ENCODE measurements around the gene TRUB1. TPM values are rescaled to one million over a fixed set of nuclear protein-coding genes. Genes with fewer than 3 reads are reported as not detected.

TRUB1 gene
- polyA plus RNA-seq, 1 of the 3 experiments (the other 2 are of a cell fraction) = 9.9 TPM

DNA sequence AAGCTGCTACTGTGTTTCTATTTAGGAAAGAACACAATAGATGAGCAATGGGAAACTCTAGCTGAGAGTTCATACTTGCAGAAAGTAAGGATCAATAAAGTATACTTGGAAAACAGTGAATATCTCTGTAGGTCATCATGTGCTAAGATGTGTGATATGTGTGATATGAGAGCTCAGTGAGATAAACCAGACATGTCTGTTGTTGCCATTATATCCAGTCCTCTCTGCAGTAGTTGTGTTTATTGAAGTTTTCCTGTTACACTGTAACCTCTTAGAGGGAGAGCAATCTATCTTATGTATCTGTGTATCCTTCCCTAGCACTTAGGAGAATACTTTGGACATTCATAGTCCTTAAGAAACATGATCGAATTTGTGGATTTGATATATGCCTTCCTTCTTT is 19.1 kb downstream of the TRUB1 start:
- CTCF ChIA-PET = interaction anchor here (0.6 to 2.8 kb wide), 6 partner anchors 12 to 152 kb away, joined by 3 to 8 read pairs (median 3); partner anchors contain the start of gene FHIP2A
- POLR2A ChIA-PET = interaction anchor here (1.9 kb wide), 1 partner anchor 19 kb away, joined by 8 read pairs; the partner anchor contains the start of gene TRUB1
- Histone ChIP-seq H3K27me3 (ENCODE audit: insufficient read depth) (no peaks in the 10 kb centered on the region), H3K9me3 (no peaks in the 10 kb centered on the region), H3K27ac (ENCODE audit: low read depth in 2 of 2, low read length in 1 of 2) (peak overlapping the region in 1 of 2 experiments; percentile 64; a peak in 2 of 4 replicates), H3K36me3 (replicated peaks in 1 of 2; ENCODE audit: control insufficient read depth in 1 of 2, insufficient read depth in 2 of 2, low read length in 1 of 2) (peaks cover 37 to 44% of the 10 kb centered on the region in 2 experiments), H3K9ac (no peak overlapping the region), H3K4me2 (no peak overlapping the region), H3K4me1 (ENCODE audit: control insufficient read depth in 1 of 2, insufficient read depth in 2 of 2, low read depth in 1 of 2, low read length in 1 of 2) (peaks cover 0 to 18% of the 10 kb centered on the region in 2 experiments; a peak in 2 of 4 replicates), H3K9me2 (no peaks in the 10 kb centered on the region), H3K79me2 (ENCODE audit: insufficient read depth) (peaks cover 16% of the 10 kb centered on the region), H4K20me1 (ENCODE audit: insufficient read depth) (0 out of 2 replicates have a peak, but pooled peaks cover 3% of the 10 kb centered on the region), H3F3A (replicated peaks; ENCODE audit: insufficient read depth) (peaks cover 3% of the 10 kb centered on the region), H2AFZ (ENCODE audit: low read depth) (no peak overlapping the region), H3K4me3 (ENCODE audit: low read depth in 2 of 2, low read length in 1 of 2) (no peak overlapping the region)
- peak; percentile 36 for DNase-seq
- WGBS (ENCODE audit: low lambda C conversion rate) = 14% methylated on average over 1 of the region's 1 CpG
- no peak for TF ChIP-seq USF2 (IDR thresholded peaks at IDR 0.05; ENCODE audit: borderline replicate concordance, low read depth, low read length)
- TF ChIP-seq, protein P1, sequence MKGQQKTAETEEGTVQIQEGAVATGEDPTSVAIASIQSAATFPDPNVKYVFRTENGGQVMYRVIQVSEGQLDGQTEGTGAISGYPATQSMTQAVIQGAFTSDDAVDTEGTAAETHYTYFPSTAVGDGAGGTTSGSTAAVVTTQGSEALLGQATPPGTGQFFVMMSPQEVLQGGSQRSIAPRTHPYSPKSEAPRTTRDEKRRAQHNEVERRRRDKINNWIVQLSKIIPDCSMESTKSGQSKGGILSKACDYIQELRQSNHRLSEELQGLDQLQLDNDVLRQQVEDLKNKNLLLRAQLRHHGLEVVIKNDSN (IDR thresholded peaks at IDR 0.05; ENCODE audit: borderline replicate concordance, low read depth) = no peak
- no peak for TF ChIP-seq RAD21 (IDR thresholded peaks at IDR 0.05; ENCODE audit: low read length)
- no peak for TF ChIP-seq NRF1 (IDR thresholded peaks at IDR 0.05; ENCODE audit: low read depth, low read length)
- TF ChIP-seq RCOR1 (IDR thresholded peaks at IDR 0.05; ENCODE audit: low read length) = peak; percentile 53; the same call in 1 of the 2 replicates
- TF ChIP-seq RXRA (IDR thresholded peaks at IDR 0.05; ENCODE audit: borderline replicate concordance, low read depth) = no peak
- TF ChIP-seq CHD2 (IDR thresholded peaks at IDR 0.05; ENCODE audit: low read length, partially characterized antibody) = peak; percentile 18
- no peak for TF ChIP-seq FOXM1 (IDR thresholded peaks at IDR 0.05; ENCODE audit: low read depth)
- TF ChIP-seq MEF2A (IDR thresholded peaks at IDR 0.05; ENCODE audit: borderline replicate concordance, low read depth) = no peak
- TF ChIP-seq IRF3 (IDR thresholded peaks at IDR 0.05; ENCODE audit: low read depth, low read length) = no peak
- TF ChIP-seq TAF1 (IDR thresholded peaks at IDR 0.05; ENCODE audit: borderline replicate concordance, low read depth, low read length) = no peak
- TF ChIP-seq, protein P2, sequence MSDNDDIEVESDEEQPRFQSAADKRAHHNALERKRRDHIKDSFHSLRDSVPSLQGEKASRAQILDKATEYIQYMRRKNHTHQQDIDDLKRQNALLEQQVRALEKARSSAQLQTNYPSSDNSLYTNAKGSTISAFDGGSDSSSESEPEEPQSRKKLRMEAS (IDR thresholded peaks at IDR 0.05; ENCODE audit: low read depth) = no peak
- TF ChIP-seq, protein P3, sequence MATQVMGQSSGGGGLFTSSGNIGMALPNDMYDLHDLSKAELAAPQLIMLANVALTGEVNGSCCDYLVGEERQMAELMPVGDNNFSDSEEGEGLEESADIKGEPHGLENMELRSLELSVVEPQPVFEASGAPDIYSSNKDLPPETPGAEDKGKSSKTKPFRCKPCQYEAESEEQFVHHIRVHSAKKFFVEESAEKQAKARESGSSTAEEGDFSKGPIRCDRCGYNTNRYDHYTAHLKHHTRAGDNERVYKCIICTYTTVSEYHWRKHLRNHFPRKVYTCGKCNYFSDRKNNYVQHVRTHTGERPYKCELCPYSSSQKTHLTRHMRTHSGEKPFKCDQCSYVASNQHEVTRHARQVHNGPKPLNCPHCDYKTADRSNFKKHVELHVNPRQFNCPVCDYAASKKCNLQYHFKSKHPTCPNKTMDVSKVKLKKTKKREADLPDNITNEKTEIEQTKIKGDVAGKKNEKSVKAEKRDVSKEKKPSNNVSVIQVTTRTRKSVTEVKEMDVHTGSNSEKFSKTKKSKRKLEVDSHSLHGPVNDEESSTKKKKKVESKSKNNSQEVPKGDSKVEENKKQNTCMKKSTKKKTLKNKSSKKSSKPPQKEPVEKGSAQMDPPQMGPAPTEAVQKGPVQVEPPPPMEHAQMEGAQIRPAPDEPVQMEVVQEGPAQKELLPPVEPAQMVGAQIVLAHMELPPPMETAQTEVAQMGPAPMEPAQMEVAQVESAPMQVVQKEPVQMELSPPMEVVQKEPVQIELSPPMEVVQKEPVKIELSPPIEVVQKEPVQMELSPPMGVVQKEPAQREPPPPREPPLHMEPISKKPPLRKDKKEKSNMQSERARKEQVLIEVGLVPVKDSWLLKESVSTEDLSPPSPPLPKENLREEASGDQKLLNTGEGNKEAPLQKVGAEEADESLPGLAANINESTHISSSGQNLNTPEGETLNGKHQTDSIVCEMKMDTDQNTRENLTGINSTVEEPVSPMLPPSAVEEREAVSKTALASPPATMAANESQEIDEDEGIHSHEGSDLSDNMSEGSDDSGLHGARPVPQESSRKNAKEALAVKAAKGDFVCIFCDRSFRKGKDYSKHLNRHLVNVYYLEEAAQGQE (IDR thresholded peaks at IDR 0.05; ENCODE audit: low read depth, low read length) = no peak
- no peak for TF ChIP-seq POLR2AphosphoS5 (IDR thresholded peaks at IDR 0.05; ENCODE audit: low read depth, low read length)
- TF ChIP-seq MXI1 (IDR thresholded peaks at IDR 0.05; ENCODE audit: low read depth, low read length) = no peak
- TF ChIP-seq, protein P4, sequence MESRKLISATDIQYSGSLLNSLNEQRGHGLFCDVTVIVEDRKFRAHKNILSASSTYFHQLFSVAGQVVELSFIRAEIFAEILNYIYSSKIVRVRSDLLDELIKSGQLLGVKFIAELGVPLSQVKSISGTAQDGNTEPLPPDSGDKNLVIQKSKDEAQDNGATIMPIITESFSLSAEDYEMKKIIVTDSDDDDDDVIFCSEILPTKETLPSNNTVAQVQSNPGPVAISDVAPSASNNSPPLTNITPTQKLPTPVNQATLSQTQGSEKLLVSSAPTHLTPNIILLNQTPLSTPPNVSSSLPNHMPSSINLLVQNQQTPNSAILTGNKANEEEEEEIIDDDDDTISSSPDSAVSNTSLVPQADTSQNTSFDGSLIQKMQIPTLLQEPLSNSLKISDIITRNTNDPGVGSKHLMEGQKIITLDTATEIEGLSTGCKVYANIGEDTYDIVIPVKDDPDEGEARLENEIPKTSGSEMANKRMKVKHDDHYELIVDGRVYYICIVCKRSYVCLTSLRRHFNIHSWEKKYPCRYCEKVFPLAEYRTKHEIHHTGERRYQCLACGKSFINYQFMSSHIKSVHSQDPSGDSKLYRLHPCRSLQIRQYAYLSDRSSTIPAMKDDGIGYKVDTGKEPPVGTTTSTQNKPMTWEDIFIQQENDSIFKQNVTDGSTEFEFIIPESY (IDR thresholded peaks at IDR 0.05; ENCODE audit: borderline replicate concordance, low read depth) = no peak
- TF ChIP-seq EP300 (IDR thresholded peaks at IDR 0.05; ENCODE audit: borderline replicate concordance in 1 of 2, low read depth in 1 of 2, low read length in 1 of 2) = peak in 1 of 2 experiments; percentile 80; a peak in 2 of 4 replicates
- no peak for TF ChIP-seq PBX3 (IDR thresholded peaks at IDR 0.05)
- TF ChIP-seq ELF1 (IDR thresholded peaks at IDR 0.05) = no peak
- no peak for TF ChIP-seq NFIC (IDR thresholded peaks at IDR 0.05; ENCODE audit: borderline replicate concordance)
- TF ChIP-seq, protein P5, sequence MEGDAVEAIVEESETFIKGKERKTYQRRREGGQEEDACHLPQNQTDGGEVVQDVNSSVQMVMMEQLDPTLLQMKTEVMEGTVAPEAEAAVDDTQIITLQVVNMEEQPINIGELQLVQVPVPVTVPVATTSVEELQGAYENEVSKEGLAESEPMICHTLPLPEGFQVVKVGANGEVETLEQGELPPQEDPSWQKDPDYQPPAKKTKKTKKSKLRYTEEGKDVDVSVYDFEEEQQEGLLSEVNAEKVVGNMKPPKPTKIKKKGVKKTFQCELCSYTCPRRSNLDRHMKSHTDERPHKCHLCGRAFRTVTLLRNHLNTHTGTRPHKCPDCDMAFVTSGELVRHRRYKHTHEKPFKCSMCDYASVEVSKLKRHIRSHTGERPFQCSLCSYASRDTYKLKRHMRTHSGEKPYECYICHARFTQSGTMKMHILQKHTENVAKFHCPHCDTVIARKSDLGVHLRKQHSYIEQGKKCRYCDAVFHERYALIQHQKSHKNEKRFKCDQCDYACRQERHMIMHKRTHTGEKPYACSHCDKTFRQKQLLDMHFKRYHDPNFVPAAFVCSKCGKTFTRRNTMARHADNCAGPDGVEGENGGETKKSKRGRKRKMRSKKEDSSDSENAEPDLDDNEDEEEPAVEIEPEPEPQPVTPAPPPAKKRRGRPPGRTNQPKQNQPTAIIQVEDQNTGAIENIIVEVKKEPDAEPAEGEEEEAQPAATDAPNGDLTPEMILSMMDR (IDR thresholded peaks at IDR 0.05) = no peak

All from SK-N-SH (cell line).